Adrenal gland (tissue), 12 donors: ENCODE measurements around the gene DPP10. TPM values are rescaled to one million over a fixed set of nuclear protein-coding genes. Genes with fewer than 3 reads are reported as not detected.
"Not testable (repeated sequence)": the region's sequence is repeated elsewhere in the genome, so short reads cannot be mapped to it uniquely, and the experiment has no call there.

Experiments
- DNase-seq, 7 donors: peaks; one replicate each; pipeline ENCODE4 v3.0.0-alpha.2; 2019 to 2020
- H3K27ac ChIP-seq, 5 donors: fragments of 200-600 bp; sonication (generic) in 4 of 5; 1 replicate in 3 of 5; 2 replicates in 2 of 5; pipeline versions ENCODE4 v1.5.1 to v1.8.0; 2016 to 2020; ENCODE audit warnings: mild to moderate bottlenecking in 1 of 5
- H3K27me3 ChIP-seq: fragments of 200-600 bp; 2 replicates; pipeline ENCODE4 v1.8.0; 2021
- H3K36me3 ChIP-seq, 2 donors: fragments of 200-600 bp; replicated peaks in 1 of 2; 1 replicate in 1 of 2; 2 replicates in 1 of 2; pipeline versions ENCODE4 v1.5.1 to v1.8.0; 2018 to 2022
- H3K4me1 ChIP-seq, 2 donors: fragments of 200-600 bp; replicated peaks in 1 of 2; 1 replicate in 1 of 2; 2 replicates in 1 of 2; pipeline versions ENCODE4 v1.5.1 to v1.8.0; 2018 to 2021
- H3K4me3 ChIP-seq, 4 donors: fragments of 200-600 bp; sonication (generic) in 3 of 4; one replicate each; pipeline ENCODE4 v1.5.1; 2016 to 2018
- H3K9me3 ChIP-seq, 3 donors: fragments of 200-600 bp; sonication (generic) in 1 of 3; replicated peaks in 1 of 3; 1 replicate in 2 of 3; 2 replicates in 1 of 3; pipeline versions ENCODE4 v1.5.1 to v1.8.0; 2016 to 2021
- POLR2A ChIP-seq, 2 donors: fragments of 450-650 bp; IDR thresholded peaks; one replicate each; pipeline ENCODE4 v1.6.1; 2017; ENCODE audit warnings: antibody characterized with exemption in 2 of 2, mild to moderate bottlenecking in 2 of 2, moderate library complexity in 1 of 2
- WGBS, 4 donors: extraction: QIAGEN DNeasy Blood & Tissue Kit in 2 of 4; methylation state at CpG; one replicate each; pipeline versions ENCODE4 v1.1.5 to v1.1.7; 2013 to 2017; 5-methylcytosine and 5-hydroxymethylcytosine counted together
- intact Hi-C, 2 donors: fragments of 100-400 bp; cut with DNase I; formaldehyde crosslinking; loops; one replicate each; pipeline versions ENCODE4 v1.14.1 to v1.15.0; 2022 to 2023
- polyA plus RNA-seq, 3 donors: library from polyadenylated mRNA; stranded (reverse); fragments of 200-250 nt in 2 of 3; fragments of 350-450 nt in 1 of 3; fragmentation: Illumina TruSeq in 1 of 3; extraction: RNeasy Lipid Tissue Mini Kit (QIAGEN cat#74804) in 1 of 3; gene quantifications; one replicate each; pipeline ENCODE4 v1.2.3, GENCODE V29; 2013 to 2014
- total RNA-seq, 9 donors: library from RNA; depleted of rRNA in 4 of 9; stranded (reverse); fragments of >200 nt in 4 of 9; fragments of 120-200 nt in 1 of 9; fragmentation: NEBNext Ultra II Directional in 1 of 9; extraction: Animal tissue kit (Norgen Biotek cat#: 25700) in 1 of 9; gene quantifications; one replicate each; pipeline versions ENCODE4 v1.1.0 to v1.2.4, GENCODE V29; 2013 to 2023
- TF ChIP-seq, protein P1 (sequence below), 6 experiments: fragments of 450-650 bp in 4 of 6; fragments of 200-600 bp in 2 of 6; sonication (generic) in 1 of 6; IDR thresholded peaks; 1 replicate in 5 of 6; 2 replicates in 1 of 6; pipeline versions ENCODE4 v1.5.1 to v1.8.0; 2016 to 2021; ENCODE audit warnings: antibody characterized with exemption in 6 of 6, mild to moderate bottlenecking in 2 of 6, moderate library complexity in 1 of 6
- donor health status: healthy with polysubstance abuse.
- donor health status: Bipolar disorder and iron deficiency.
- donor health status: DM: yes; HTN: yes; CAD: no.
- donor health status: DM: no; HTN: no; CAD: no.
- donor health status: DM: no; HTN: no; CAD: no.
- donor health status: DM: yes; HTN: yes; CAD: no.

DPP10 gene
- total and polyA plus RNA-seq, 12 donors = 5.2 to 257 (median 32.0) TPM

DNA sequence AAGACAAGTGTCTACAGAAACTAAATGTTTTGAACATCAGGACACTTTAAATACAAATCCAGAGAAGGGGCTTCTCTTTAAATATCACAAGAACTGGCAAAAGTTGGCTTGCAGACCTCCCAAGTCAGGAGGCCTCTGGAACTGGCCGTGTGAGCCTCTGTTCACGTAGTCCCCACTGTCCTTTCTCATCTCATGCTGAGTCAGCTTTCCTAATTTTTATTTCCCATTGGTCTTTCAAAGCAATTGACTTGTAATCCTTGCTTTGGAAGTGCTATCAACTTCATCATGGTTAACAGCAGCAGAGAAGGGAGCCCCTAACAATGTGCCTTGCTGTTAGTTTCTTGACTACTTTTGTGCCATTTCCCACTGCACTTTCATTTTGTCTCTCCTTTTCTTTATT, 303.3 kb downstream of the DPP10 start:
- H3K27me3 ChIP-seq = no peaks in the 10 kb centered on the region
- H3K27ac ChIP-seq = no peak overlapping the region
- no peak for DNase-seq
- H3K9me3 ChIP-seq = no peaks in the 10 kb centered on the region
- no peaks in the 10 kb centered on the region for H3K36me3 ChIP-seq
- no peaks in the 10 kb centered on the region for H3K4me1 ChIP-seq
- 79 to 86% (median 79%) methylated on average over 2 of the region's 2 CpGs for WGBS, 4 donors
- H3K4me3 ChIP-seq = no peak overlapping the region
- TF ChIP-seq POLR2A (IDR thresholded peaks at IDR 0.05) = no peak
- TF ChIP-seq, protein P1, sequence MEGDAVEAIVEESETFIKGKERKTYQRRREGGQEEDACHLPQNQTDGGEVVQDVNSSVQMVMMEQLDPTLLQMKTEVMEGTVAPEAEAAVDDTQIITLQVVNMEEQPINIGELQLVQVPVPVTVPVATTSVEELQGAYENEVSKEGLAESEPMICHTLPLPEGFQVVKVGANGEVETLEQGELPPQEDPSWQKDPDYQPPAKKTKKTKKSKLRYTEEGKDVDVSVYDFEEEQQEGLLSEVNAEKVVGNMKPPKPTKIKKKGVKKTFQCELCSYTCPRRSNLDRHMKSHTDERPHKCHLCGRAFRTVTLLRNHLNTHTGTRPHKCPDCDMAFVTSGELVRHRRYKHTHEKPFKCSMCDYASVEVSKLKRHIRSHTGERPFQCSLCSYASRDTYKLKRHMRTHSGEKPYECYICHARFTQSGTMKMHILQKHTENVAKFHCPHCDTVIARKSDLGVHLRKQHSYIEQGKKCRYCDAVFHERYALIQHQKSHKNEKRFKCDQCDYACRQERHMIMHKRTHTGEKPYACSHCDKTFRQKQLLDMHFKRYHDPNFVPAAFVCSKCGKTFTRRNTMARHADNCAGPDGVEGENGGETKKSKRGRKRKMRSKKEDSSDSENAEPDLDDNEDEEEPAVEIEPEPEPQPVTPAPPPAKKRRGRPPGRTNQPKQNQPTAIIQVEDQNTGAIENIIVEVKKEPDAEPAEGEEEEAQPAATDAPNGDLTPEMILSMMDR (IDR thresholded peaks at IDR 0.05) = no peak
- intact Hi-C loops = no loop called here

DNA sequence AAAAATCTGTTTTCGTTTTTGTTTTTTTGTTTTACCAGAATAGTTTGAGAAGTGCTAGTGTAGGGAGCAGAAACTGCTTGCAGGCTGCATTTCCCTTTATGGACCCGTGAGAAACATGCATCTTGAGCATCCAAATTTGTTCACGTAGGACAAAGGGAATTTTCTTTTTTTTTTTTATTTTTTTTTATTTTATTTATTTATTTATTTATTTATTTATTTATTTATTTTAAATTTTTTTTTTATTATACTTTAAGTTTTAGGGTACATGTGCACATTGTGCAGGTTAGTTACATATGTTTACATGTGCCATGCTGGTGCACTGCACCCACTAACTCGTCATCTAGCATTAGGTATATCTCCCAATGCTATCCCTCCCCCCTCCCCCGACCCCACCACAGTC, 305.7 kb downstream of the DPP10 start:
- DNase-seq, H3K9me3 ChIP-seq, H3K27ac ChIP-seq, H3K4me1 ChIP-seq, H3K4me3 ChIP-seq, H3K27me3 ChIP-seq, H3K36me3 ChIP-seq, intact Hi-C loops: not testable (repeated sequence)
- WGBS, 4 donors = 71 to 81% (median 77%) methylated on average over 3 to 5 of the region's 5 CpGs

DNA sequence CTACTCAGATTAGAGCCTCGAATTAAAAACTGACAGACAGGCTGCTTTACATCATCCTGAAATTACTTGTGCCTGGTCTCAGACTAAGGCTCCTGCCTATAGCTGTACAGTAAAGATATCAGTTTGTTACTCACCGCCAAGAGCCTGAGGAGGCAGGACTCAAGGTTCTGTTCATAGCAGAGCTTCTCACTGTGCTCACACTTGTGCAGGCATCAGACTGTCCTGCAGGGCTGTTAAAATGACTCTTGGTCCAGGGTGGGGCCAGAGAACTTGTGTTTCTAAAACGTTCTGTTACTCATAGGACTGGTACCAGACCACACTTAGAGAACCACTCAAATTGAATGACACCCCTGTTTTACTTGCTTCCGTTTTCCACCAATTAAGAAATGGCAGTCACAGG, 310.0 kb downstream of the DPP10 start:
- H3K4me1 ChIP-seq = no peaks in the 10 kb centered on the region
- TF ChIP-seq, protein P1 (IDR thresholded peaks at IDR 0.05) = no peak
- TF ChIP-seq POLR2A (IDR thresholded peaks at IDR 0.05) = no peak
- no peaks in the 10 kb centered on the region for H3K36me3 ChIP-seq
- H3K27ac ChIP-seq = no peak overlapping the region
- H3K4me3 ChIP-seq = no peak overlapping the region
- no peak for DNase-seq
- intact Hi-C loops = no loop called here
- WGBS, 4 donors = 55 to 70% (median 62%) methylated on average over 4 of the region's 4 CpGs
- H3K9me3 ChIP-seq = no peaks in the 10 kb centered on the region
- no peaks in the 10 kb centered on the region for H3K27me3 ChIP-seq

DNA sequence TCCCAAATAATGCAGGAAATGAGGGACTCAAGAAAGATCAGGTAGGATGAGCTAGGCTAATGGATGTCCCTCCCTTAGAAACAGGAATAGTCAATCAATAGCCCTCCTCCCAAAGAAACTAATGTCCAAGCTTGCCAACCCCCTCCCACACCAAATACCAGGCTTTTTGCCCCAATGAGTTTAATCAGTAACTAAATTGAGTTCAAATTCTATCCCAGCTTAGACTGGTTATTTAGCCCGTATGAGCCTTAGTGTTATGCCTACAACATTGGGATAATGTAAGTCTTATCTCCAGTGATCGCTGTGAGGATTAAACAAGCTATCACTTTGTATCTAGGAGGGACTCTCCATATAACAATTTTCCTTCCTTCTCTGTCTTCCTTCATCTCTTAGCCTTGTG, 310.7 kb downstream of the DPP10 start:
- WGBS, 4 donors = 85 to 100% (median 93%) methylated on average over 2 of the region's 2 CpGs
- intact Hi-C loops = no loop called here

More for the DNA sequence above, 310.7 kb downstream of the DPP10 start:
- no peak overlapping the region for H3K27ac ChIP-seq
- no peaks in the 10 kb centered on the region for H3K36me3 ChIP-seq
- no peaks in the 10 kb centered on the region for H3K27me3 ChIP-seq
- H3K4me1 ChIP-seq = no peaks in the 10 kb centered on the region
- H3K4me3 ChIP-seq = no peak overlapping the region
- no peak for DNase-seq
- TF ChIP-seq POLR2A (IDR thresholded peaks at IDR 0.05) = no peak
- TF ChIP-seq, protein P1 (IDR thresholded peaks at IDR 0.05) = no peak
- no peaks in the 10 kb centered on the region for H3K9me3 ChIP-seq
